Measurements from ENCODE around the gene CITED4.

The CITED4 gene

GRCh38 chr1:40884055-40884795, 22.1 kb upstream of the CITED4 start:
- peak; percentile 17 for DNase-seq

- no peak for DNase-seq
Observed at GRCh38 chr1:40880813-40881549, 18.8 kb upstream of the CITED4 start.

GRCh38 chr1:40879482-40880175, 17.5 kb upstream of the CITED4 start:
- no peak for DNase-seq

- no peak for DNase-seq
Observed at GRCh38 chr1:40878906-40879305, 16.7 kb upstream of the CITED4 start.

GRCh38 chr1:40877698-40878097, 15.5 kb upstream of the CITED4 start:
- no peak for DNase-seq

- DNase-seq: no peak
Observed at GRCh38 chr1:40876891-40877290, 14.7 kb upstream of the CITED4 start.

GRCh38 chr1:40876436-40876761, 14.2 kb upstream of the CITED4 start:
- DNase-seq: no peak

- DNase-seq: no peak
Observed at GRCh38 chr1:40873863-40874472, 11.8 kb upstream of the CITED4 start.

GRCh38 chr1:40872276-40872675, 10.1 kb upstream of the CITED4 start:
- DNase-seq: no peak

- no peak for DNase-seq
Observed at GRCh38 chr1:40870135-40870728, 8.1 kb upstream of the CITED4 start.

- peak; percentile 47 for DNase-seq
Observed at GRCh38 chr1:40868051-40868723, 6.0 kb upstream of the CITED4 start.

GRCh38 chr1:40861224-40862003, 749 bp downstream of the CITED4 start:
- DNase-seq: peak; percentile 62

- peak; percentile 66 for DNase-seq
Observed at GRCh38 chr1:40860706-40861223, 1.4 kb downstream of the CITED4 start.

GRCh38 chr1:40858856-40859416, 3.2 kb downstream of the CITED4 start:
- DNase-seq: no peak

GRCh38 chr1:40857737-40858136, 4.4 kb downstream of the CITED4 start:
- no peak for DNase-seq

- DNase-seq: no peak
Observed at GRCh38 chr1:40856656-40857302, 5.4 kb downstream of the CITED4 start.

- no peak for DNase-seq
Observed at GRCh38 chr1:40856116-40856515, 6.0 kb downstream of the CITED4 start.

GRCh38 chr1:40855513-40855912, 6.7 kb downstream of the CITED4 start:
- peak; percentile 44 for DNase-seq

- no peak for DNase-seq
Observed at GRCh38 chr1:40853885-40854170, 8.3 kb downstream of the CITED4 start.

GRCh38 chr1:40853113-40853884, 8.9 kb downstream of the CITED4 start:
- no peak for DNase-seq

All from hematopoietic multipotent progenitor cell treated with erythropoietin and hydrocortisone succinate and interleukin-3 and kit ligand, for 6 days (in vitro differentiated cells).